Colonic mucosa (tissue), 4 donors: Measurements from ENCODE around the gene KRT73. TPM values are rescaled to one million over a fixed set of nuclear protein-coding genes. Genes with fewer than 3 reads are reported as not detected.

Experiments
- DNase-seq: peaks from one replicate; pipeline ENCODE4 v3.0.0-alpha.2; 2020
- H3K27ac ChIP-seq: fragments of 200-600 bp; one replicate; pipeline ENCODE4 v1.8.0; 2021
- H3K27me3 ChIP-seq: fragments of 200-600 bp; one replicate; pipeline ENCODE4 v1.8.0; 2021
- H3K36me3 ChIP-seq: fragments of 200-600 bp; one replicate; pipeline ENCODE4 v1.8.0; 2021
- H3K4me1 ChIP-seq: fragments of 200-600 bp; one replicate; pipeline ENCODE4 v1.8.0; 2021; ENCODE audit warnings: mild to moderate bottlenecking
- H3K4me3 ChIP-seq: fragments of 200-600 bp; one replicate; pipeline ENCODE4 v1.8.0; 2021
- H3K9ac ChIP-seq, 2 donors: one replicate each; pipeline ENCODE4 v1.7.0; 2013; ENCODE audit warnings: control low read depth in 2 of 2, low read depth in 2 of 2, low read length in 2 of 2
- H3K9me3 ChIP-seq: fragments of 200-600 bp; one replicate; pipeline ENCODE4 v1.8.0; 2021
- CTCF ChIP-seq: fragments of 200-600 bp; IDR thresholded peaks from one replicate; pipeline ENCODE4 v1.8.0; 2022; ENCODE audit warnings: antibody characterized with exemption, mild to moderate bottlenecking
- intact Hi-C: fragments of 100-400 bp; cut with DNase I; formaldehyde crosslinking; loops from one replicate; pipeline ENCODE4 v1.14.1; 2022
- total RNA-seq, 2 donors: library from RNA; stranded (reverse); fragmentation: NEBNext Ultra II Directional in 1 of 2; extraction: Animal tissue kit (Norgen Biotek cat#: 25700) in 1 of 2; gene quantifications; one replicate each; pipeline ENCODE4 v1.2.1, GENCODE V29; 2021
- donor health status: healthy.
- donor health status: DM: no; HTN: no; CAD: no.
- donor health status: DM: no; HTN: no; CAD: no.

KRT73 gene
- total RNA-seq, 2 donors from 2014 or later, result not detected

DNA sequence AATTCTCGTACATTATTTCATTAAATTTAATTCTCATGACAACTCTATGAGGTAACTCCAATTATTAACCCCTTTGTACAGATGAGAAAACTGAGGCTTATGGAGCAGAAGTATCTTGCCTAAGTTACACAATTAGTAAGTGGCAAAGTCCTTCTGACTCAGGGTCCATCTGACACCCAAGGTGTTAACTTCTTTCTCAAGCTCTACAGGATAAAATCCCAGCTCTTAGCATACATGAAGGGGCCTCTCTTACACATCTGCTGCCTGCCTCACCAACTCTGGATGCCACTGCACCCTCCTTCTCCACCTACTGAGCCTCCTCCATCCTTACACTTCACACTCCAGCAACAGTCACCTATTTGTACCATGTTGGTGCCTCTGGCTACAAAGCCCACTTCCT lies 12.8 kb downstream of the KRT73 start:
- Histone ChIP-seq H3K27me3 (peaks cover 9% of the 10 kb centered on the region), H3K36me3 (no peaks in the 10 kb centered on the region), H3K4me3 (no peak overlapping the region), H3K27ac (no peak overlapping the region), H3K9me3 (no peaks in the 10 kb centered on the region), H3K4me1 (no peaks in the 10 kb centered on the region), H3K9ac (no peak overlapping the region)
- DNase-seq, result no peak
- no peak for TF ChIP-seq CTCF
- intact Hi-C loops, result no loop called here

- no peak for TF ChIP-seq CTCF
Measured at GRCh38 chr12:52604859-52605258, 13.5 kb downstream of the KRT73 start.

DNA sequence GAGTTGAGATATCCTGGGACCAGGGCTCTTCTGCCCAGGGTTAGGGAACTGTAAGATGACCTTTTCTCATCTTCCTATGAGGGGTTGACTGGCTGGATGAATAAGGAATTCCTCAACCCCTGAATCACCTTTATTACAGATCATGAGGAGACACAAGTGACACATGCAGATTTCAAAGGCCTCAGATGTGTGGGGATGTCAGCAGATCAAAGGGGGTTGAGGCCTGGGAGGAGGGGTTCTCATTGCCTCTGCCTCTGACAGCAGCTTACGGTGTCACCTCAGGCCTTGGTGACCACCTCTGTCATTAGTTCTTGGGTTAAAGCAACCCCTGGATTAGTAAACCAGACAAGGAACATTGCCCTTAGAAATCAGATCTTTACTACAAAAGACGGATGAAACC lies 15.0 kb downstream of the KRT73 start:
- intact Hi-C loops, result no loop called here
- no peaks in the 10 kb centered on the region for H3K4me1 ChIP-seq
- no peak for DNase-seq
- peaks cover 15% of the 10 kb centered on the region for H3K27me3 ChIP-seq
- no peaks in the 10 kb centered on the region for H3K9me3 ChIP-seq
- H3K9ac ChIP-seq, result no peak overlapping the region
- no peak overlapping the region for H3K27ac ChIP-seq
- no peak overlapping the region for H3K4me3 ChIP-seq
- no peak for TF ChIP-seq CTCF
- no peaks in the 10 kb centered on the region for H3K36me3 ChIP-seq

More at GRCh38 chr12:52604859-52605258, 13.5 kb downstream of the KRT73 start:
- no peaks in the 10 kb centered on the region for H3K36me3 ChIP-seq
- intact Hi-C loops, result no loop called here
- H3K4me3 ChIP-seq, result no peak overlapping the region
- H3K9me3 ChIP-seq, result no peaks in the 10 kb centered on the region
- no peak for DNase-seq
- no peaks in the 10 kb centered on the region for H3K4me1 ChIP-seq
- H3K9ac ChIP-seq, result no peak overlapping the region
- H3K27ac ChIP-seq, result no peak overlapping the region
- H3K27me3 ChIP-seq, result peaks cover 15% of the 10 kb centered on the region

- peaks cover 15% of the 10 kb centered on the region for H3K27me3 ChIP-seq
- no peak for DNase-seq
- H3K27ac ChIP-seq, result no peak overlapping the region
- no peak overlapping the region for H3K9ac ChIP-seq
- no peaks in the 10 kb centered on the region for H3K4me1 ChIP-seq
- H3K36me3 ChIP-seq, result no peaks in the 10 kb centered on the region
- intact Hi-C loops, result no loop called here
- H3K9me3 ChIP-seq, result no peaks in the 10 kb centered on the region
- no peak for TF ChIP-seq CTCF
- no peak overlapping the region for H3K4me3 ChIP-seq
Measured at GRCh38 chr12:52602552-52602951, 15.8 kb downstream of the KRT73 start.

DNA sequence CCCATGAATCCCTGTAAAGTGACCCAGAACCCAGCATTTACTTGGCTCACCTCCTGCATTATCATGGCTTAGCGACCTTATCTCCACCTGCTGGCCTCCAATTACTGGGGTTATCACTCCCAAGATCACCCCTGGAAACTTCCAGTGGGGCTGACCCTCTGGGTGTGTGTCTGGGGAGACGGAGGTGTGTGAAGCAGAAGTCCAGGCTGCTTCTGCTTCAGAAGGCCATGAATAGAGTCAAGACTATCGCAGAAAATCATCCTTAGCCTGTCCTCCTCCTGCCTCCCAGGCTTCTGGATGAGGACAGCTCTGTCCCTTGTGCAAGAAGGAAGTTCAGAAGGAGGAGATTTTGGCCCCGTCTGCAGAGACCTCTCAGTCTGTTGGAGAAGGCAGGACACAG lies 16.7 kb downstream of the KRT73 start:
- Histone ChIP-seq H3K4me1 (no peaks in the 10 kb centered on the region), H3K27me3 (peaks cover 15% of the 10 kb centered on the region), H3K36me3 (no peaks in the 10 kb centered on the region), H3K27ac (no peak overlapping the region), H3K9me3 (no peaks in the 10 kb centered on the region), H3K4me3 (no peak overlapping the region), H3K9ac (no peak overlapping the region)
- TF ChIP-seq CTCF, result no peak
- DNase-seq, result no peak
- intact Hi-C loops, result no loop called here
